ENCODE data around the gene BEST3. TPM values are rescaled to one million over a fixed set of nuclear protein-coding genes. Genes with fewer than 3 reads are reported as not detected.
"Not testable (repeated sequence)": the region's sequence is repeated elsewhere in the genome, so short reads cannot be mapped to it uniquely, and the experiment has no call there.

BEST3 gene
- total and polyA plus RNA-seq, 4 donors: 0.03 to 0.52 (median 0.20) TPM; not detected in 1

DNA sequence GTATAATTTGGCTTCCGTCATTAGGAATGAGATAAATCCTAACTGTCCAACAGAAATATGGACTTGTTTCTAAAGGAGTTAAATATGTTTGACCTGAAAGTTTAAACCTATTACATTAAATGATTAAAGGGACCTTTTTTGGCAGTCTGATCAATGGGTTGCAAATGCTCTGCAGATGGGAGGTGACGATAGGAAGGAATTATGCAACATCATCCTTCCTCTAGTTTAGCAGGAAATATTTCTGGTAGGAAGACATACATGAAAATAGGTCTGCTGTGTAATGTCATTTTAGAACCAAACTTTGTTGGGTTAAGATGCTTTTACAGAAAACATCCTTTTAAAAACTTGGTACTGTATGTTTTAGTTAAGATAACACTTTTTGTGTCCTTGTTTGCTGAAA lies 91.0 kb downstream of the BEST3 start:
- Histone ChIP-seq H3K9ac (ENCODE audit: insufficient read depth in 1 of 2, low read length in 2 of 2) (no peak overlapping the region), H3K36me3 (ENCODE audit: control insufficient read depth in 4 of 4, insufficient read depth in 4 of 4, low read length in 4 of 4) (peaks cover 0 to 5% (median 4%) of the 10 kb centered on the region in 4 donors), H3K27ac (ENCODE audit: low read depth in 1 of 2, low read length in 1 of 2) (peak overlapping the region in 1 of 2 donors; percentile 63), H3K4me1 (ENCODE audit: control insufficient read depth in 5 of 5, insufficient read depth in 5 of 5, low read length in 5 of 5) (peaks cover 0 to 2% (median 0%) of the 10 kb centered on the region in 5 donors), H3K9me3 (ENCODE audit: control insufficient read depth in 4 of 4, insufficient read depth in 3 of 4, low read length in 3 of 4) (peaks cover 0 to 2% (median 0%) of the 10 kb centered on the region in 4 donors), H3K27me3 (ENCODE audit: control insufficient read depth in 3 of 3, insufficient read depth in 3 of 3, low read length in 2 of 3) (no peaks in the 10 kb centered on the region), H3K4me3 (no peak overlapping the region)
- ATAC-seq (ENCODE audit: insufficient read depth, low FRiP score) (no peak), DNase-seq (peak in 1 of 3 donors; percentile 7)
- 49 to 52% methylated on average over 2 of the region's 2 CpGs for WGBS, 2 donors
- TF ChIP-seq, protein P1, sequence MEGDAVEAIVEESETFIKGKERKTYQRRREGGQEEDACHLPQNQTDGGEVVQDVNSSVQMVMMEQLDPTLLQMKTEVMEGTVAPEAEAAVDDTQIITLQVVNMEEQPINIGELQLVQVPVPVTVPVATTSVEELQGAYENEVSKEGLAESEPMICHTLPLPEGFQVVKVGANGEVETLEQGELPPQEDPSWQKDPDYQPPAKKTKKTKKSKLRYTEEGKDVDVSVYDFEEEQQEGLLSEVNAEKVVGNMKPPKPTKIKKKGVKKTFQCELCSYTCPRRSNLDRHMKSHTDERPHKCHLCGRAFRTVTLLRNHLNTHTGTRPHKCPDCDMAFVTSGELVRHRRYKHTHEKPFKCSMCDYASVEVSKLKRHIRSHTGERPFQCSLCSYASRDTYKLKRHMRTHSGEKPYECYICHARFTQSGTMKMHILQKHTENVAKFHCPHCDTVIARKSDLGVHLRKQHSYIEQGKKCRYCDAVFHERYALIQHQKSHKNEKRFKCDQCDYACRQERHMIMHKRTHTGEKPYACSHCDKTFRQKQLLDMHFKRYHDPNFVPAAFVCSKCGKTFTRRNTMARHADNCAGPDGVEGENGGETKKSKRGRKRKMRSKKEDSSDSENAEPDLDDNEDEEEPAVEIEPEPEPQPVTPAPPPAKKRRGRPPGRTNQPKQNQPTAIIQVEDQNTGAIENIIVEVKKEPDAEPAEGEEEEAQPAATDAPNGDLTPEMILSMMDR (IDR thresholded peaks at IDR 0.05; ENCODE audit: control extremely low read depth, extremely low read depth): no peak

DNA sequence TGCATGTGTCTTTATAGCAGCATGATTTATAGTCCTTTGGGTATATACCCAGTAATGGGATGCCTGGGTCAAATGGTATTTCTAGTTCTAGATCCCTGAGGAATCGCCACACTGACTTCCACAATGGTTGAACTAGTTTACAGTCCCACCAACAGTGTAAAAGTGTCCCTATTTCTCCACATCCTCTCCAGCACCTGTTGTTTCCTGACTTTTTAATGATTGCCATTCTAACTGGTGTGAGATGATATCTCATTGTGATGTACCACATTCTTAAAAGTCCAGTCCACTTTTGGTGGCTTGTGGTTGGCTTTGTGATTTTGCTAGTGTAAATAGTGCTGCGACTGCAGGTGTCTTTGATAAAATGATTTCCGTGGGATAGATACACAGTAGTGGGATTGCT lies 94.8 kb downstream of the BEST3 start:
- not testable (repeated sequence) for H3K27ac ChIP-seq (ENCODE audit: low read depth in 1 of 2, low read length in 1 of 2); H3K9me3 ChIP-seq (ENCODE audit: control insufficient read depth in 4 of 4, insufficient read depth in 3 of 4, low read length in 3 of 4); H3K4me3 ChIP-seq; DNase-seq; H3K4me1 ChIP-seq (ENCODE audit: control insufficient read depth in 5 of 5, insufficient read depth in 5 of 5, low read length in 5 of 5); ATAC-seq (ENCODE audit: insufficient read depth, low FRiP score); H3K27me3 ChIP-seq (ENCODE audit: control insufficient read depth in 3 of 3, insufficient read depth in 3 of 3, low read length in 2 of 3); H3K9ac ChIP-seq (ENCODE audit: insufficient read depth in 1 of 2, low read length in 2 of 2)
- 84 to 94% methylated on average over 2 of the region's 3 CpGs for WGBS, 2 donors
- peaks cover 10 to 32% (median 21%) of the 10 kb centered on the region in 4 donors for H3K36me3 ChIP-seq (ENCODE audit: control insufficient read depth in 4 of 4, insufficient read depth in 4 of 4, low read length in 4 of 4)

Other genes with a start within 250 kb of the BEST3 start
- 10 to 100 TPM; 31.5 to 66.7 TPM for gene FRS2, start 228.9 kb downstream of the BEST3 start, total RNA-seq
- 1 to 10 TPM; 4.7 to 8.6 TPM for gene FRS2, start 228.9 kb downstream of the BEST3 start, polyA plus RNA-seq
- gene CCT2, start 113.8 kb downstream of the BEST3 start, total RNA-seq: 100 to 1,000 TPM; 115 to 122 TPM
- 100 to 1,000 TPM in 1 of 2 donors, 10 to 100 TPM in 1; 80.3 to 113 TPM for gene CCT2, start 113.8 kb downstream of the BEST3 start, polyA plus RNA-seq
- gene LRRC10, start 88.4 kb downstream of the BEST3 start, total RNA-seq: under 1 TPM in 1 of 2 donors, not detected in 1; 0.40 TPM
- gene LRRC10, start 88.4 kb downstream of the BEST3 start, polyA plus RNA-seq: not detected
- gene RAB3IP, start 39.6 kb upstream of the BEST3 start, total RNA-seq: 10 to 100 TPM; 32.0 to 77.0 TPM
- gene RAB3IP, start 39.6 kb upstream of the BEST3 start, polyA plus RNA-seq: 10 to 100 TPM; 13.2 to 29.0 TPM
- gene MYRFL, start 125.9 kb upstream of the BEST3 start, total RNA-seq: 1 to 10 TPM in 1 of 2 donors, under 1 TPM in 1; 0.15 to 1.9 TPM
- under 1 TPM; 0.03 to 0.14 TPM for gene MYRFL, start 125.9 kb upstream of the BEST3 start, polyA plus RNA-seq

Measured in lung (tissue), 12 donors.